ENCODE data around the gene AVL9.

GRCh38 chr7:32476816-32477648 is 18.3 kb upstream of the AVL9 start:
- TF ChIP-seq POLR2AphosphoS5 (IDR thresholded peaks at IDR 0.05) (no peak), POLR2A (IDR thresholded peaks at IDR 0.05) (no peak)
